Activated CD4-positive, alpha-beta T cell treated with anti-CD3 and anti-CD28 coated beads for 36 hours (primary cell): ENCODE measurements around the gene CD300LB. TPM values are rescaled to one million over a fixed set of nuclear protein-coding genes. Genes with fewer than 3 reads are reported as not detected.
A peak's percentile ranks its signal among the peaks of the same experiment; 100 is the strongest.

Source experiments
- ATAC-seq: fragments of 200-7000 bp; cut with Tn5 transposase; one replicate; pipeline ENCODE4 v1.10.0; 2021; ENCODE audit warnings: mild to moderate bottlenecking, moderate library complexity
- CTCF ChIA-PET: fragments of 350-600 bp; sonication (Branson Sonifier 250); formaldehyde crosslinking; loops from one replicate; lab custom pipeline; 2021; ENCODE audit warnings: antibody characterized with exemption; lab: Charles Lee
- POLR2A ChIA-PET: fragments of 350-600 bp; sonication (Branson Sonifier 250); formaldehyde crosslinking; loops from one replicate; lab custom pipeline; 2021; ENCODE audit warnings: antibody characterized with exemption, inconsistent platforms; lab: Charles Lee
- DNase-seq: peaks from one replicate; pipeline ENCODE4 v3.0.0-alpha.2; 2020
- H3K27ac Mint-ChIP-seq: one replicate; pipeline ENCODE4 v1.8.0; 2021; ENCODE audit warnings: mixed read lengths
- H3K27me3 Mint-ChIP-seq: one replicate; pipeline ENCODE4 v1.8.0; 2021; ENCODE audit warnings: mixed read lengths
- H3K36me3 Mint-ChIP-seq: one replicate; pipeline ENCODE4 v1.8.0; 2021; ENCODE audit warnings: low read depth, mixed read lengths
- H3K4me1 Mint-ChIP-seq: one replicate; pipeline ENCODE4 v1.8.0; 2021; ENCODE audit warnings: mixed read lengths
- H3K4me3 Mint-ChIP-seq: one replicate; pipeline ENCODE4 v1.8.0; 2021; ENCODE audit warnings: mild to moderate bottlenecking, moderate library complexity, mixed read lengths
- H3K9me3 Mint-ChIP-seq: one replicate; pipeline ENCODE4 v1.8.0; 2021; ENCODE audit warnings: low read depth, mixed read lengths
- intact Hi-C, 2 experiments: fragments of 100-400 bp; cut with DNase I in 1 of 2; cut with micrococcal nuclease in 1 of 2; formaldehyde crosslinking; loops; one replicate each; pipeline versions ENCODE4 v1.14.2 to v1.15.1; 2022 to 2024; cut with DNase I, micrococcal nuclease
- total RNA-seq, 2 experiments: library from RNA; stranded (reverse); gene quantifications; one replicate each; pipeline ENCODE4 v1.2.3, GENCODE V29; 2021

Gene CD300LB
- total RNA-seq, 2 experiments from 2014 or later = not detected

DNA sequence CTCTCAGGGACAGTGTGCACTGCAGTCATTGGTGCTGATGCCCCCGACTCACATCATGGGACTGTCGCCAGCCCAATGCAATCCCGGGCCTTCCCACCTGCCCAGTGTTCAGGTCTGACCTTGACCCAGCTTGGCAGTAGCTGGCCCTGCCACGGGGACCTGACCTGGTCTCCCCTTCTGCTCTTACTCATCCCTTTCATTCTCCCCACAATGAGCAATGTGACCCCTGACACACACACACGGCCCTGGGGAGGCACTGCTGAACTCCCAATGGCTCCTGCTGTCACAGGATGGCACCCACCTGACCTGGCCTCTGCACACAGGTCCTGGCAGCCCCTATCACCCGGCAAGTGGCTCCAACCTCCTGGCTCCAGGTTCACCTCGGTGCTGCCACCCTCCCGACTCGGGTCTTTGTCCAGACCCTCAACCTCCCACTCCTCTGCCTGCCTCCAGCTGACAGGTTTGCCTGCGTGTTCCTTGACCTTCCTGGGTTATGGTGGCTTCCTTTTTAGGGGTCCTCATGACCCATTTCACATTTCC lies 8.1 kb upstream of the CD300LB start:
- Mint-ChIP-seq H3K9me3 (no peaks in the 10 kb centered on the region), H3K4me3 (no peak overlapping the region), H3K36me3 (no peaks in the 10 kb centered on the region), H3K27me3 (peaks cover 7% of the 10 kb centered on the region), H3K4me1 (no peaks in the 10 kb centered on the region), H3K27ac (no peak overlapping the region)
- DNase-seq (no peak), ATAC-seq (no peak)
- POLR2A ChIA-PET = no interaction called here
- intact Hi-C loops = no loop called here
- CTCF ChIA-PET = interaction anchor here (0.8 kb wide), 1 partner anchor 191 kb away, joined by 3 read pairs; no protein-coding TSS in a partner anchor

DNA sequence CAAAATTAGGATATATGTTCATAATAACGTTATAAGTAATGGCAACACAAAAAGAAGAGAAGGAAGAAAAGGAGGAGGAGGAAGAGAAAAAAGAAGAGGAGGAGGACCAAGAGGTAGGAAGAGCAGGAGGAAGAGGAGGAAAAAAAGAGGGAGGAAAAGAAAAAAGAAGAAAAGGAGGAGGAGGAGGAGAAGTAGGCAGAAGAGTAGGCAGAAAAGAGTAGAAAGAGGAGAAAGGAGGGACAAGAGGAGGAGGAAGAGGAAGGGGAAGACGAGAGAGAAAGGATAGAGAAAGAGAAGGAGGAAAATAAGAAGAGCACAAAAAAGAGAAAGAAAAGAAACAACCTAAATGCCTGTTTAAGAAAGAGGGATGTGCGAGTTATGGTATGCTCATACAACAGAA lies 5.6 kb upstream of the CD300LB start:
- intact Hi-C loops = no loop called here
- Mint-ChIP-seq H3K4me1 (peaks cover 2% of the 10 kb centered on the region), H3K27ac (no peak overlapping the region), H3K36me3 (no peaks in the 10 kb centered on the region), H3K4me3 (no peak overlapping the region), H3K27me3 (peaks cover 18% of the 10 kb centered on the region), H3K9me3 (no peaks in the 10 kb centered on the region)
- CTCF ChIA-PET = interaction anchor here (0.5 kb wide), 1 partner anchor 255 kb away, joined by 3 read pairs; no protein-coding TSS in a partner anchor
- no peak for DNase-seq
- ATAC-seq = no peak
- POLR2A ChIA-PET = no interaction called here

DNA sequence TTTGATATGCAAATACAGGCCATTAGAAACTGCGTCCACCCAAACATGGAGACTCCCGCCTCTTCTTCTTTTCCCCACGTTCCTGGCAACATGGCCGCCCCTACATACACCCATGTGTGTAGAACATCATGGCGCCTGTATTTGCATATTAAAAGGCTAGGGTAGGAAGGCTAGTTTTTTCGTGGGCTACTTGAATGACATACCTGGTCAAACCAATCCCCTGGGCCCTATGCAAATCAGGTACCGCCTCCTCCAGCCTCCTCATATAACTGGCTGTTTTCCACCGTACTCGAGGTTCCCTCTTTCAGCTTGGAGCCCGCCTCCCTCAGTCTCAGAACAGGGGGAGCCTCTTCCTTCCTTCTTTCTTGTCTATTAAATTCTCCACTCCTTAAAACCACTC lies 840 bp upstream of the CD300LB start:
- Mint-ChIP-seq H3K27me3 (peaks cover 16% of the 10 kb centered on the region), H3K4me3 (no peak overlapping the region), H3K4me1 (peaks cover 2% of the 10 kb centered on the region), H3K27ac (no peak overlapping the region), H3K9me3 (no peaks in the 10 kb centered on the region), H3K36me3 (no peaks in the 10 kb centered on the region)
- DNase-seq = no peak
- intact Hi-C loops = loop anchor here in 1 of 2 experiments (2.0 kb wide), 1 partner anchor 163 kb away; no protein-coding TSS in a partner anchor
- ChIA-PET CTCF (interaction anchor here (0.6 to 2.4 kb wide), 10 partner anchors 23 to 302 kb away, joined by 3 to 16 read pairs (median 3); no protein-coding TSS in a partner anchor), POLR2A (no interaction called here)
- no peak for ATAC-seq

DNA sequence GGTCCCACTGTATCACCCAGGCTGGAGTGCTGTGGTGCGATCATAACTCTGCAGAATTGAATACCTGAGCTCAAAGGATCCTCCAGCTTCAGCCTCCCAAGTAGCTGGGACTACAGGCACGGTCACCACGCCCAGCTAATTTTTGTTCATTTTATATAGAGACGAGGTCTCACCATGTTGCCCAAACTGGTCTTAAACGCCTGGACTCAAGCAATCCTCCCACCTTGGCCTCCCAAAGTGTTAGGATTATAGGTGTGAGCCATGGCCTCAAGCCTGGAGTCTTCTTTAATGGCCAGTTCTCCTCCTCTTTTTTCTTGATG lies 484 bp downstream of the CD300LB start:
- no peak overlapping the region for H3K27ac Mint-ChIP-seq
- ATAC-seq = no peak
- ChIA-PET POLR2A (no interaction called here), CTCF (interaction anchor here (0.5 to 2.1 kb wide), 3 partner anchors 30 to 196 kb away, joined by 3 to 7 read pairs (median 3); partner anchors contain the start of gene GPR142)
- peaks cover 16% of the 10 kb centered on the region for H3K27me3 Mint-ChIP-seq
- intact Hi-C loops = no loop called here
- H3K9me3 Mint-ChIP-seq = no peaks in the 10 kb centered on the region
- no peak overlapping the region for H3K4me3 Mint-ChIP-seq
- no peak for DNase-seq
- H3K4me1 Mint-ChIP-seq = peaks cover 2% of the 10 kb centered on the region
- no peaks in the 10 kb centered on the region for H3K36me3 Mint-ChIP-seq

DNA sequence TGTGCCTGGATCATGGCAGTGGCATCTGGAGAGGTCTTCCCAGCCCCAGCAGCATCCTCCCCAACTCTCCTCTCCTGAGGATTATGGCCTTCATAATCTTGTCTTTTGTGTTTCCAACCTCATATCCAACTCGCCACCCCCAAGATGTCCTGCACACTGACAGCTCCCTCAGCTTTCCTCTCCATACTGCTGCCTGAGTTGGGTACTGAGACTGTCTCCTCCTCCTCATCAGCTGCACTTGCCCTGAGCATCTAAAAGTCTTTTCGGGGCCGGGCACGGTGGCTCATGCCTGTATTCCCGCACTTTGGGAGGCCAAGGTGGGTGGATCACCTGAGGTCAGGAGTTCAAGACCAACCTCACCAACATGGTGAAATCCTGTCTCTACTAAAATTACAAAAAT lies 2.0 kb downstream of the CD300LB start:
- ATAC-seq (no peak), DNase-seq (no peak)
- H3K36me3 Mint-ChIP-seq = no peaks in the 10 kb centered on the region
- H3K9me3 Mint-ChIP-seq = no peaks in the 10 kb centered on the region
- H3K4me1 Mint-ChIP-seq = peaks cover 2% of the 10 kb centered on the region
- POLR2A ChIA-PET = no interaction called here
- H3K27ac Mint-ChIP-seq = no peak overlapping the region
- intact Hi-C loops = no loop called here
- CTCF ChIA-PET = interaction anchor here (0.7 to 2.1 kb wide), 4 partner anchors 20 to 161 kb away, joined by 3 to 7 read pairs (median 3); partner anchors contain the start of gene GPR142
- peaks cover 10% of the 10 kb centered on the region for H3K27me3 Mint-ChIP-seq
- H3K4me3 Mint-ChIP-seq = no peak overlapping the region

DNA sequence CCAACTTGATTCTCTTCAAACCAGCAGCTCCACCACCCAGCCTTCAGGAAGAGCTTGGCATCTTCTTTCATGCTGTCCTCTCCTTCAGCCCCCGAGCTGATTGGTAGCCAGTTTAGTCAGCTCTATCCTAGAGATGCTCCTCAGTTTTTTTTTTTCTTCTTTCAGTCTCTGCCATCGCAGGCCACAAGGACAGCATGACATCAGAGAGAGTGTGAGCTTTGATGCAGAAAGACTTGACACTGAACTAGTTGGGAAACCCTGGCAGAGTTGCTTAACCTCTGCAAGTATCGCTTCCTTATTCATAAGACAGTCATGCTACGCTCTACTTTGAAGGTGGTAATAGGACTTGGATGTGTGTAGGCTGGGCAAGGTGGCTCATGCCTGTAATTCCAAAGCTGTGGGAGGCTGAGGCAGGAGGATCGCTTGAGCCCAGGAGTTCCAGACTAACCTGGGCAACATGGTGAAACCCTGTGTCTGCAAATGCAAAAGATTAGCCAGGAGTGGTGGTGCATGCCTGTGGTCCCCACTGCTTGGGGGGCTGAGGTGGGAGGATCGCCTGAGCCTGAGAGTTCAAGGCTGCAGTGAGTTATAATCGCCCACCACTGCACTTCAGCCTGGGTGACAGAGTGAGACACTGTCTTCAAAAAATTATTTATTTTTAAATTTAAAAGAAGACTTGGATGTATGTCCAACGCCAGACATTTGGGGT lies 2.6 kb downstream of the CD300LB start:
- ChIA-PET CTCF (interaction anchor here (0.6 to 1.5 kb wide), 5 partner anchors 19 to 333 kb away, joined by 3 to 4 read pairs (median 3); no protein-coding TSS in a partner anchor), POLR2A (no interaction called here)
- DNase-seq = no peak
- Mint-ChIP-seq H3K4me1 (peaks cover 2% of the 10 kb centered on the region), H3K4me3 (no peak overlapping the region), H3K9me3 (no peaks in the 10 kb centered on the region), H3K27me3 (peaks cover 7% of the 10 kb centered on the region), H3K27ac (no peak overlapping the region), H3K36me3 (no peaks in the 10 kb centered on the region)
- ATAC-seq = peak; percentile 44
- intact Hi-C loops = no loop called here

DNA sequence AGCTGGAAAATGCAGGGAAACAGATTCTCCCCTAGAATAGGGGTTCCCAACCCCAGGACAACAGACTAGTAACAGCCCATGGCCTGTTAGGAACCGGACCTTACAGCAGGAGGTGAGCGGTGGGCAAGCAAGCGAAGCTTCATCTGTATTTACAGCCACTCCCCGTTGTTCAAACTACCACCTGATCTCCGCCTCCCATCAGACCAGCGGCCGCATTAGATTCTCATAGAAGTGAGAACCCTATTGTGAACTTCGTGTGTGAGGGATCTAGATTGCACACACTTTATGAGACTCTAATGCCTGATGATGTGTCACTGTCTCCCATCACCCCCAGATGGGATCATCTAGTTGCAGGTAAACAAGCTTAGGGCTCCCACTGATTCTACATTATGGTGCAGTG lies 3.5 kb downstream of the CD300LB start:
- no peaks in the 10 kb centered on the region for H3K4me1 Mint-ChIP-seq
- intact Hi-C loops = no loop called here

DNA sequence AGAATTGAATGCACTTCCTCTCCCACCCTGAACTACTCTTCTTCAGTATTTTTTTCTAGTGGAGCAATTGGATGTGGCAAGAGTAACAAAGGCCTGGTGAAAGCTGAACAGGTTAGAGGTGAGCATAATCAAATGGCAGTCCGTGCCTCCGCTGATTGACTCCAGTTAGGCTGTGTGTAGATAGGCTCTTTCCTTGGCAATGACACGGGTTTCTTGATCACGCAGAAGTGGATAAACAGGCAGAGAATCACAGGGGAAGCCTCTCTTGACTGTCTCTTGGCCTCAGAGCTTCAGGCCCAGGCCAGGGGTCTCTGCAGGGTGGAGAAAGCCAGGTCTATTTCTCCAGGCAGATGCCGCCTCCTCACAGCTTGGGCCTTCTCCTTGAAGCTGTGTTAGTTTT lies 4.2 kb downstream of the CD300LB start:
- Mint-ChIP-seq H3K27ac (no peak overlapping the region), H3K4me3 (no peak overlapping the region), H3K27me3 (peaks cover 10% of the 10 kb centered on the region), H3K9me3 (peaks cover 4% of the 10 kb centered on the region), H3K36me3 (no peaks in the 10 kb centered on the region), H3K4me1 (no peaks in the 10 kb centered on the region)
- DNase-seq (no peak), ATAC-seq (no peak)
- ChIA-PET POLR2A (interaction anchor here (0.6 kb wide), 1 partner anchor 294 kb away, joined by 3 read pairs; no protein-coding TSS in a partner anchor), CTCF (interaction anchor here (0.6 to 1.3 kb wide), 2 partner anchors 148 to 229 kb away, joined by 3 to 4 read pairs; no protein-coding TSS in a partner anchor)
- intact Hi-C loops = no loop called here

More for the DNA sequence above, 3.5 kb downstream of the CD300LB start:
- Mint-ChIP-seq H3K4me3 (no peak overlapping the region), H3K9me3 (peaks cover 4% of the 10 kb centered on the region), H3K36me3 (no peaks in the 10 kb centered on the region), H3K27ac (no peak overlapping the region), H3K27me3 (peaks cover 8% of the 10 kb centered on the region)
- no peak for ATAC-seq
- ChIA-PET POLR2A (no interaction called here), CTCF (interaction anchor here (0.7 to 1.5 kb wide), 4 partner anchors 18 to 208 kb away, joined by 3 to 4 read pairs (median 4); no protein-coding TSS in a partner anchor)
- DNase-seq = no peak

DNA sequence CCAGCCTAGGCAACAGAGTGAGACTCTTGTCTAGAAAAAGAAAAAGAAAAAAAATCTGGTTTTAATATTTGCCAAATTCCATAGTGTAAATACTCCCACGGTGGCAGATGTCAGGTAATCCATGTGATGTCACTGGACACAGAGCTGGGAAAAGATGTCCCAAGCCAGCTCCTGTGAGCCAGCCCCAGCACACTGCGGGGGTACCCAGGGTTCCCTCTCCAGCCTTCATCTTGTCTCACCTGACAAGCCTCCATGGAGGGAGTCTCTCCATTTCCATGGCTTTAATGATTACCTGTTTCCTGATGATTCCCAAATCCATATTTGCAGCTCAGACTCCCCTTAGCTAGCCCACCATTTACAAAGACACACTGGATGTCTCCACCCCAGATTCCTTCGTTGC lies 4.6 kb downstream of the CD300LB start:
- Mint-ChIP-seq H3K4me3 (no peak overlapping the region), H3K27me3 (peaks cover 12% of the 10 kb centered on the region), H3K27ac (no peak overlapping the region), H3K4me1 (no peaks in the 10 kb centered on the region), H3K9me3 (peaks cover 4% of the 10 kb centered on the region), H3K36me3 (no peaks in the 10 kb centered on the region)
- DNase-seq (no peak), ATAC-seq (no peak)
- CTCF ChIA-PET = interaction anchor here (0.6 to 1.3 kb wide), 4 partner anchors 69 to 229 kb away, joined by 3 to 4 read pairs (median 3); no protein-coding TSS in a partner anchor
- POLR2A ChIA-PET = interaction anchor here (0.6 to 0.7 kb wide), 2 partner anchors 15 to 294 kb away, joined by 3 to 4 read pairs; no protein-coding TSS in a partner anchor
- intact Hi-C loops = no loop called here

DNA sequence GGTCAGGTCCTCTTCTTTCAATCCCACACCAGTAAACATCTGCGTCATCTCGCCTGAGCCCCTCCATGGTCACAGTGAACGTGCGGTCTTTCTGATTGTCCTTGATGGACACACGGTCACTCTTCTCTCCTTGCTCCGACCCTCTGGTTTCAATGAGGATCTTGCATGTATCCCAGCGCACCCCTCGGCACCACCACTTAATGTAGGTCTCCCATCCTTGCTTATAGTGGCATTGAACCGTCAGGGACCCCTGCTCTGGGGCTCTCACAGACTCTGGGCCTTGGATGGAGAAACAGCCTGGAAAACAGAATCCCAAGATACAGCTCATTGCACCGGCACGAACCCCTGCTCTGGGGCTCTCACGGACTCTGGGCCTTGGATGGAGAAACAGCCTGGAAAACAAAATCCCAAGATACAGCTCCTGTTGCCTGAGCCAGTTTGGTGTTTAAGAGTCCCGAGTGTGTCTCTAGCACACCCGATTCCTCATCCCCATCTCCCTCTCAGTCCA lies 5.4 kb downstream of the CD300LB start:
- Mint-ChIP-seq H3K9me3 (peaks cover 6% of the 10 kb centered on the region), H3K4me1 (peaks cover 5% of the 10 kb centered on the region), H3K36me3 (no peaks in the 10 kb centered on the region), H3K27ac (no peak overlapping the region), H3K4me3 (no peak overlapping the region), H3K27me3 (peaks cover 19% of the 10 kb centered on the region)
- ChIA-PET POLR2A (interaction anchor here (0.7 kb wide), 1 partner anchor 14 kb away, joined by 4 read pairs; no protein-coding TSS in a partner anchor), CTCF (interaction anchor here (1.1 to 1.3 kb wide), 2 partner anchors 70 to 77 kb away, joined by 3 read pairs; no protein-coding TSS in a partner anchor)
- no peak for ATAC-seq
- no peak for DNase-seq
- intact Hi-C loops = no loop called here

DNA sequence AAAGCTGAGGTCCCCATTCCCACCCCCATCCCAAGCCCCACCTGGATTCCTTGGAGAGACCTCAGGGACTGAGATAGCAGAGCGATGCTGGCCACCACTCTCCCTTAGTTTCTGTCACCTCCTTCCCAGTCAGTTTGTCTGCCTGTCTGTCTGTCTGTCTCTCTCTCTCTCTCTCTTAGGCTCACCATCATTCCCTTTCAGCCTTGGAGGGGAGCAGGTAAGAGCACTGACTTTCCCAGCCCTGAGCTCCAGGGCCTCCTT lies 5.9 kb downstream of the CD300LB start:
- Mint-ChIP-seq H3K27me3 (peaks cover 20% of the 10 kb centered on the region), H3K4me3 (no peak overlapping the region), H3K4me1 (peaks cover 6% of the 10 kb centered on the region), H3K9me3 (peaks cover 7% of the 10 kb centered on the region), H3K36me3 (no peaks in the 10 kb centered on the region), H3K27ac (no peak overlapping the region)
- intact Hi-C loops = no loop called here
- CTCF ChIA-PET = interaction anchor here (1.1 to 1.3 kb wide), 2 partner anchors 70 to 78 kb away, joined by 3 read pairs; no protein-coding TSS in a partner anchor
- POLR2A ChIA-PET = no interaction called here
- DNase-seq (no peak), ATAC-seq (no peak)
